Renal cortical epithelial cell (primary cell): ENCODE results near the gene EEFSEC. TPM values are rescaled to one million over a fixed set of nuclear protein-coding genes. Genes with fewer than 3 reads are reported as not detected.

Experiments used
- DNase-seq: peaks from one replicate; pipeline ENCODE4 v3.0.0-alpha.2; 2011; ENCODE audit warnings: low read depth
- total RNA-seq: library from RNA; depleted of rRNA; stranded (reverse); fragments of >200 nt; gene quantifications from 2 replicates; pipeline ENCODE4 v1.2.3, GENCODE V29; 2014

The EEFSEC gene
- total RNA-seq = 1.6 and 7.6 TPM in 2 replicates

- DNase-seq = peak; percentile 66
These were observed at the start of gene EEFSEC for GRCh38 chr3:128153156-128154041. TSS of gene EEFSEC (plus strand) at chr3:128153481. CDS start at chr3:128153508, 27 bp downstream.

- DNase-seq = no peak
These were observed 45.4 kb upstream of the EEFSEC start for GRCh38 chr3:128107834-128108233.

- no peak for DNase-seq
These were observed 42.1 kb upstream of the EEFSEC start for GRCh38 chr3:128111147-128111546.

GRCh38 chr3:128112357-128112968, 40.8 kb upstream of the EEFSEC start:
- peak; percentile 91 for DNase-seq

GRCh38 chr3:128113817-128114794, 39.2 kb upstream of the EEFSEC start:
- peak; percentile 54 for DNase-seq

GRCh38 chr3:128122013-128122412, 31.3 kb upstream of the EEFSEC start:
- DNase-seq = no peak

GRCh38 chr3:128123156-128123537, 30.1 kb upstream of the EEFSEC start:
- DNase-seq = no peak

GRCh38 chr3:128123538-128124368, 29.5 kb upstream of the EEFSEC start, which contains the start of gene RUVBL1:
TSS of gene RUVBL1 (minus strand) at chr3:128123812. CDS start at chr3:128123724, 88 bp downstream.
- DNase-seq = peak; percentile 93

- DNase-seq = no peak
These were observed 26.0 kb upstream of the EEFSEC start for GRCh38 chr3:128127236-128127635.

GRCh38 chr3:128128251-128128650, 25.0 kb upstream of the EEFSEC start:
- DNase-seq = no peak

- DNase-seq = no peak
These were observed 21.2 kb upstream of the EEFSEC start for GRCh38 chr3:128131897-128132646.

- DNase-seq = peak; percentile 39
These were observed 19.9 kb upstream of the EEFSEC start for GRCh38 chr3:128133273-128133883.

GRCh38 chr3:128143496-128143895, 9.8 kb upstream of the EEFSEC start:
- no peak for DNase-seq

GRCh38 chr3:128144512-128145187, 8.6 kb upstream of the EEFSEC start:
- no peak for DNase-seq

- no peak for DNase-seq
These were observed 8.0 kb upstream of the EEFSEC start for GRCh38 chr3:128145279-128145678.

GRCh38 chr3:128146201-128146600, 7.1 kb upstream of the EEFSEC start:
- no peak for DNase-seq

- no peak for DNase-seq
These were observed 3.6 kb upstream of the EEFSEC start for GRCh38 chr3:128149650-128150049.

GRCh38 chr3:128151758-128152274, 1.5 kb upstream of the EEFSEC start:
- peak; percentile 9 for DNase-seq
